GM21528 (cell line): ENCODE data around the gene ATXN2.
"Not testable (repeated sequence)": the region's sequence is repeated elsewhere in the genome, so short reads cannot be mapped to it uniquely, and the experiment has no call there.

Experiments used
- ATAC-seq: cut with Tn5 transposase; IDR thresholded peaks from one replicate; pipeline ENCODE4 v1.9.1; 2021; ENCODE audit warnings: mild to moderate bottlenecking, moderate library complexity; ENCODE audit not compliant: unreplicated experiment, low FRiP score

The ATXN2 gene

DNA sequence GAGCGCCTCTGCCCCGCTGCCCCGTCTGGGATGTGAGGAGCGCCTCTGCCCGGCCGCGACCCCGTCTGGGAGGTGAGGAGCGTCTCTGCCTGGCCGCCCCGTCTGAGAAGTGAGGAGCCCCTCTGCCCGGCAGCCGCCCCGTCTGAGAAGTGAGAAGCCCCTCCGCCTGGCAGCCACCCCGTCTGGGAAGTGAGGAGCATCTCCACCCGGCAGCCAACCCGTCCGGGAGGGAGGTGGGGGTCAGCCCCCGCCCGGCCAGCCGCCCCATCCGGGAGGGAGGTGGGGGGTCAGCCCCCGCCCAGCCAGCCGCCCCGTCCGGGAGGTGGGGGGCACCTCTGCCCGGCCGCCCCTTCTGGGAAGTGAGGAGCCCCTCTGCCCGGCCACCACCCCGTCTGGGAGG, 91.9 kb downstream of the ATXN2 start:
- ATAC-seq = not testable (repeated sequence)

DNA sequence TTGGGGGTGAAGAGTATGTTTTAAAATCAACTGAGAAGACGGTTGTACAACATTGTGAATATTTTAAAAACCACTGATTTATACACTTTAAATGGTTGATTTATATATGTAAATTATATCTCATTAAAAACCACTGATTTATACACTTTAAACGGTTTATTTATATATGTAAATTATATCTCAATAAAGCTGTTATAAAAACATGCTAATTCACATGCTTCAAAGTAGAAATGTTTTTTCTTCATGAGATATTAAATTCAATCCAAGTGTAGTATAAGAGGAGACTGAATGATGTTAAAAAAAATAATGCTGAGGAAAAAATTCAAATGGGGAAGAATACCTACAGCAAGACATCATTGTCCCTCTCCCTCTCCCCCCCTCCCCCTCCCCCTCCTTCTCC, 92.9 kb downstream of the ATXN2 start:
- ATAC-seq = no peak

DNA sequence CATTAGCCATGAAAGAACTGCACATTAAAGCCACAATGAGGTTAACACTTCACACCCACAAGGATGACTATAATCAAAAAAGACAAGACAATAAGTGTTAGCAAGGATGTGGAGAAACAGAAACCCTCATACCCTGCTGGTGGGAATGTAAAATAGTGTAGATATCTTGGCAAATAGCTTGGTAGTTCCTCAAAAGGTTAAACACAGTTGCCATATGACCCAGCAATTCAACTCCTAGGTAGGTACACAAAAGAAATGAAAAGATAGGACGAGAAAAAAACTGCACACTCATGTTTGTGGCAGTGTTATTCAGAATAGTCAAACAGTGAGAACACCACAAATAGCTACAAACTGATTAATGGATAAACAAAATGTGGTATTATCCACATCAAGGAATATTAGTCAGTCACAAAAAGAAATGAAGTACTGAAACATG, 93.5 kb downstream of the ATXN2 start:
- ATAC-seq = no peak

DNA sequence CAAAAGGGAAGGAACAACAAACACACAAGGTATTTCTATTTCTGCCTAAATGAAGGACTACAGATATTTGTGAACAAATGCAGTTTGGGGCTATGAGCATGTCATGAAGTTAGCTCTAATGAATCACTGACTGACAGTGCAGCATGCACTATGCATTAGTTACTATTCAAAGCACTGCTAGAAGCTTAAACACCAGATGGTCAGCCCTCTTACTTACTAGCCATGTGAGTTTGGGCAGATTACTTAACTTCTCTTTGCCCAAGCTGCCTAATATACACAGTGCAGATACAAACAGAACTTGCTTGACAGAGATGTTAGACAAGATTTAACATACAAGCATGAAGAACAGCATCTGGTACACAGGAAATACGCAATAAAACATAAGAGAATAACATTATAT, 96.0 kb downstream of the ATXN2 start:
- no peak for ATAC-seq

DNA sequence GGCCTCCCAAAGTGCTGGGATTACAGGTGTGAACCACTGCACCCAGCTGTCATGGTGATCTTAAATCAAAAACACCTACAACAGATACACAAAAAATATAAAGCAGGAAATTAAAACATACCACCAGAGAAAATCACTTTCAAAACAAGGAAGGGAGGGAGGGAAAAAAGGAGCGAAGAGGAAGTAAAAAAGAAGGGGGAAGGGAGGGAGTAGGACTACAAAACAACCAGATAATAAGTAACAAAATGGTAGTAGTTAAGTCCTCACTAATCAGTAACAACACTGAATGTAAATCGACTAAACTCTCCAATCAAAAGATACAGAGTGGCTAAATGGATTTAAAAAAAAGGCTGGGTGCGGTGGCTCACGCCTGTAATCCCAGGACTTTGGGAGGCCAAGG, 104.4 kb downstream of the ATXN2 start:
- ATAC-seq = no peak

DNA sequence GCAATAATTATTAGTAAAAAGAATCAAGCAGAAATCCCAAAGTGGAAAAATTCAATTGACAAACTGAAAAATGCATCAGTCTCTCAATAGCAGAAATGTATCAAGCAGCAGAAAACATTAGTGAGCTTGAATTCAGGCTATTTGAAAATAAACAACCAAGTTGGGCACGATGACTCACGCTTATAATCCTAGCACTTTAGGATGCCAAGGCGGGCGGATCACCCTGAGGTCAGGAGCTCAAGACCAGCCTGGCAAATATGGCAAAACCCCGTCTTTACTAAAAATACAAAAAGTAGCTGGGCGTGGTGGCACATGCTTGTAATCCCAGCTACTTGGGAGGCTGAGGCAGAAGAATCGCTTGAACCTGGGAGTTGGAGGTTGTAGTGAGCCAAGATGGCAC, 106.1 kb downstream of the ATXN2 start:
- ATAC-seq = not testable (repeated sequence)

DNA sequence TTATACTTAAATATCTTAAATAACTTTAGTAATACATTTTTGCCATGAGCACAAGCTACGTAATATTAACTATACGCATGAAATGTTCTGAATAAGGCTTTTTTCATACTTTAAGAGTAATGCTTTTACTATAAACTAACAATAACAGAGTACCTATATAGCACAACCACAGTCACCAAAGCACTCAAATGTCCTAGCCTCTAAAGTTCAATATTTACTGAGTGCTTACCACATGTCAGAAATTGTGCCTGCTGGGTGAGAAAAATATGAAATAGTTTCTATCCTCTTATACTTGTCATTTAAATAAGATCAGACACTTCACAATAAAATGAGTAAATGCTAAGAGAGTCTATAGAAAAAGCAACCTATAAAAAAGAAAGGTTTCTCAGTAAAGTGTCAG, 110.3 kb downstream of the ATXN2 start:
- ATAC-seq = no peak

DNA sequence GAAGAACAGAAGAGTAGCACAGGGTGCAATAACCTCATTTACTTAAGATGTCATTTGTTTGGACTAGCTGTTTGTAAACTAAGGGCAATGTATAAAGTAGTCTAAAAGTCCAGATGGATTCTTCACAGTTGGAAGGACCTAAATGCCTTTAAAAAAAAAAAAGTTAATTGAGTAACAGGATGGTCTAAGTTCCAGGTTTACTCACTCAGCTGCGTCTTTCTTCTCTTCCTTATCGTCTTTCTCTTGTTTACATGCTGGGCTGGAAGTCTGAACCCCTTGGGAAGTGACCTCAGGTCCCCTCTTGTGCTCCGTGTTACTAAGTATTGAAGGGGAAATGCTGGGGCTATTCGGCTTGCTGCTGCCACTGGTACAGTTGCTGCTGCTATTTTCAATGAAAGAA, 110.8 kb downstream of the ATXN2 start:
- no peak for ATAC-seq

DNA sequence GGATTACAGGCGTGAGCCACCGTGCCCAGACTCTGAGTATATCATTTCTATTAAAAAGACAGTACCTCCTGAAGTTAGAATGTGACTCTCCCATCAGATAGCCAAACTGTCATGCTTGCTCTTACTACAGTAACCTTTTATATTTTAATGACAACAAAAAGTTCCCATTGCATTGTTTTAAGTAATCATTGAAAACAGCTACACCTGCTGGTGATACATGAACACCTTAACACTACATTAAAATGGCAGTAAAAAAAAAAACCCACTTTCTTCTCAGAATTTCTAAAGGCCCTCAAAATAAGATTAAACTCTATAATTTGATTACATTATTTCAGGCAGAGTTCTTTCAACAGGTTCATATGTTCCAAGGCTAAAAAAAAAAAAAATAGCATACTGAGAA, 116.7 kb downstream of the ATXN2 start:
- no peak for ATAC-seq

DNA sequence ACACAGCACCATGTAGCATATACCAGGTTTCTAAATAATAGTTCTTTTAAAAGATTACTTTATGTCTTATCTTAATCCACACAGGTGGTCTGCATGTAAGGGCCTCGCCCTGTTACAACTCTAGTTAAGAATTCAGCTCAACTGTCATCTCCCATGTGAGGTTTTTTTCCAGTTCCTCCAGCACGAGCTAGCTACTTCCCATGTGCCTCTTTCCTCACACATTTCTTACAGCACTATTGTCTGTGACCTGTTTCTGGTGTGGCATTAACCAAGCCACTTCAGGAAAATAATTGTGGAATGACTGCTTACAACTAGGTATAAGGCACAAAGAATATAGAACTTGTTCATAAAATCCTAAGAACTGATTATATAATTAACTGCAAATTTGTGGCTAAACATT, 127.9 kb downstream of the ATXN2 start:
- no peak for ATAC-seq

DNA sequence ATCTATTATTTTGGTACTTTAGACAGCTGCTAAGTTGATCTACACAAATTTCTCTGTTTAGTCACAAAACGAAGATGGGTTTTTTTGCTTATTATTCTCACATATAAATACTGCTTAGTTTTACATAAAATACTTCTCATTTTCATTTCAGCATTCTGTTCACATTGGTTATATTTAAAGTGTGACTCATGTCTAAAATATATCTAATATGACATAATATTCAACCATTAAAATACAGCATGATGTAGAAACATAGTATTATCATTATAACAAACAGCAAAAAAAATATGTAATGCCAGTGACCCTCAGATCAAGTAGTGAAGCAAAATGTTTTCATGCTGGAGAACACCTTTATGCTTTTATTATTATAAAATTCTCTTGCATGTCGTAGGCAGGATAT, 129.7 kb downstream of the ATXN2 start:
- no peak for ATAC-seq

DNA sequence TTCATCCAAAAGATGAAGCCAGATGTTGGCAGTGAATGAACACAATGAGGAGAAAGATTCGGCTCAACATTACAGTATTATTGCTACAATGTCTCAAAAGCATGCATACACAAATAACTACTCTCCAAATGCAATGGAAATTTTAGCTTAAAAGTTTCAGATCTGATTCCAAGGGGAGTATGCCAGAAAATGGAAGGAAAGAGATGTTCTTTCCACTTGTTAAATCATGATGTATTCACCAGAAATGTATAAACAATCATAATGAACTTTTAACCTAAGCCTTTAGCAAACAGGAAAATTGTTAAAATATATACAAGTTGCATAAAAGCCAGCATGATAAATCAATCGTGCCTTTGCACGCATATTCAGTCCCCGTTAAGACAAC, 131.3 kb downstream of the ATXN2 start:
- ATAC-seq = no peak

DNA sequence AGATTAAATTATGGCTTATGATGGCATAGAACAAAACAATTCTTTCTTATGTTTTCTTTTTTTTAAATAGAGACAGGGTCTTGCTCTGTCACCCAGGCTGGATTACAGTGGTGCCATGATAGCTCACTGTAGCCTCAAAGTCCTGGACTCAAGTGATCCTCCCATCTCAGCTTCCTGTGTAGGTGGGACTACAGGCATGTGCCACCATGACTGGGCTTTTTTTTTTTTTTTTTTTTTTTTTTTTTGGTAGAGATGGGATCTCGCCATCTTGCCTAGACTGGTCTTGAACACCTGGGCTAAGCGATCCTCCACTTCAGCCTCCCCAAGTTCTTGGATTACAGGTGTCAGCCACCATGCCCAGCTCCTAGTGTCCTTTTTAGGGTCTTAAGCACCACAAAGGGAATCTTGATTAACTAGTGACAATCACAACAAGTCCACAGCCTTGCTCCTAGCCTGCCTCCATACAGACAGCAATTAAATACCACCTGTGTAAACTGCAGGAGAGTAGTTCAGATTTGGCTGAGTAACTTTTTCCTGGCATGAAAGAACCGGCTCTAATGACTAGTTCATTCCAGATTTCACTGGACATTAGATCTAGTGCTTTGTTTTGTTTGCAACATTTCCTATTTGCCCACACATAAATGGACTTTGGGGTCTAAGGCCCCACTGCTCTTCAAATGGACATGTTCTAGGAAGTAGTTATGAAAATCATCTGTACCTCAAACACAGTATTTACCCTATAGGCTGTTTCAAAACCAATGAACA, 131.8 kb downstream of the ATXN2 start:
- ATAC-seq = no peak

DNA sequence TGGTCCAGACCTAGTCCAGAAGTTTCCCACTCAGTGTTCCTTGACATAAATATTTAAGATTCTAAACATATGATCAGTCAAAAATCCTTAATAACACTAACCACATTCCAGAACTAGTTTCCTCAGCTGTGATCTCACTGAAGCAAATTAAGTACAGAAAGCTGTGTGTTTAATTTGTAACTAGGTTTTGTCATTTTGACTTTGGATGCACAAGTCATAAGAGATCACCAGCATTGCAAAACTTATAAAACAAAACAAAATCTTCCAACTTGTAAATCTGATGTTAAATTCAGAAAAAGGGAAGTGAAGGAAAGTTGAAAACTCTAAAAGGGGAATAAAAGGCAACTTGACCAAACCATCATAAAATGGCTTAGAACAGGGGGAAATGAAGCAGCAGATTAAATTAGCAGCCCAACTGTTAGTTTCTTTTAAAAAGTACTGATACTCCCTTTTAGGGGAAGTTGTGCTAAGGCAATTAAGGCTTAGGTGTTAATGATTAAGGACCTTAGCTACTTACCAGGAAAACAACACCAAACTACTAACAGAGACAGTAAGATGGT, 136.8 kb downstream of the ATXN2 start:
- no peak for ATAC-seq

DNA sequence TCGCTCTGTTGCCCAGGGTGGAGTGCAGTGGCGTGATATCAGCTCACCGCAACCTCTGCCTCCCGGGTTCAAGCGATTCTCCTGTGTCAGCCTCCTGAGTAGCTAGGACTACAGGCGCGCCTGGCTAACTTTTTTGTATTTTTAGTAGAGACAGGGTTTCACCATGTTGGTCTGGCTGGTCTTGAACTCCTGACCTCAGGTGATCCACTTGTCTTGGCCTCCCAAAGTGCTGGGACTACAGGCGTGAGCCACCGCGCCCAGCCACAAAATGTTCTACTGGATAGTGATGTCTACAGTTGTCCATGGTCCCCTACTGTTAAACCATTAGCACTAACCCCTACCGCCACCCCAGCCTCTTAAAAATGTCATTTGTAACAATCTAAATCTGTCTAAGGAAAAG, 139.0 kb downstream of the ATXN2 start:
- not testable (repeated sequence) for ATAC-seq

DNA sequence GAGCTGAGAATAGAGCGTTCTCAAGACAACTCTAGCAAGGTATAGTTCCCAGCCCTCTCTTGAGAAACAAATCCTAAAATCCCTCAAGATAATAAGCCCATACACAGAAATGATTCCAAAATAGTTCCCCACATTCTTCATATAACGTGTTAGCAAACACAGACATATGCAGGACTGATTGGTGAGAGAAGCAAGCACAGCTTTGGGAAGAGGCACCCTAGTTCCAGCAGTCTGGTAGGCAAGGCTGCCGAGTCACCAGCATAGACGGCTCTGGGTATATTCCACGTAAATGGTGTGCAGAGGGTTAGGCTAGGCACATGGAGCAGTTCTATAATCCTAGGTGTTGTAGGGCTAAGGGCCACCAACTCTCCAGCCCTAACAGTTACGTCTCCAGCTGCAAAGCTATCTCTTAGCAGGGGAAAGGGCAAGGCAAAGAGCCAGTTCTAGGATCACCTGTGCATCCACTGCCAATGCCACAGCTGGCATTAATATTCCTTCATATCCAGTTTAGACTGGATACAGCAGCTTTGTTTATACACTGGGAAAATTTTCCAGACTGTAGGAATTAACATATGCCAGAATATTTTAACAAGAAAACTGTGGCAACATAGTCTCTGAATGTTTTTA, 140.5 kb downstream of the ATXN2 start:
- ATAC-seq = no peak

DNA sequence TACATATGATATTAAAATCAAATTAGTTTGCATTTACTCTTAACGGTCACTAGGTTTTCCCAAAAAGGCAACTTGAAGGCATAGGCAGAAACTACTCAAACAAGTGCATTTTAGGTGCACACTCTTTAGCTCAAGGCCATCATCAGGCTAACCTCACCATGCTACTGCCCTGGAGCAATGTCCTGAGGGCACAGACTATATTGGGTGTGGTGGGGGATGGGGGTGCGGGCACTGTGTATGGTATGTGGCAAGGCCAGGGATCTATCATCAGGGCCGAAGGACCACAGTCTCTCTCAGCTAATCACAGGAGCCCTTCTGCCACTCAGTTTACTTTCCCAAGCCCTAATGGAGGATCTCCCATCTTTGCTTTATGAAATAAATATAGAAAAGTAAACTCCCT, 141.5 kb downstream of the ATXN2 start:
- no peak for ATAC-seq

DNA sequence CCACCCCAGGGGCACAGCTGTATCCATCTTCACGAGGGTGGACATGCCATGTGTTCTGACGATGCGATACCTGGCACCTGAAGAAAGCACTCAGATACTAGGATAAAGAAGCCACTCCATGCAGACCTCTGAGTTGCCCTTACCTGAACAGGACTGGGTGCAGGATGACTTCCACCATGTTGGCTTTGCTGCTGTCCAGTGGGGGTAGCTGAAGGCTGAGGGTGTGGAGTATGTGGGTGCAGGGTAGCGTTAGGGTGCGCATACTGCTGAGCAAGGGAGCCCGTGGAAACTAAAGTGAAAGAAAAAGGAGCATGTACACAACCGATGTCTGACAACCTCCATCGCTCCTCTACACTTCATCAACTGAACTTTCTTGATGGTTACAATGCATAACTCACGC, 142.0 kb downstream of the ATXN2 start:
- no peak for ATAC-seq

DNA sequence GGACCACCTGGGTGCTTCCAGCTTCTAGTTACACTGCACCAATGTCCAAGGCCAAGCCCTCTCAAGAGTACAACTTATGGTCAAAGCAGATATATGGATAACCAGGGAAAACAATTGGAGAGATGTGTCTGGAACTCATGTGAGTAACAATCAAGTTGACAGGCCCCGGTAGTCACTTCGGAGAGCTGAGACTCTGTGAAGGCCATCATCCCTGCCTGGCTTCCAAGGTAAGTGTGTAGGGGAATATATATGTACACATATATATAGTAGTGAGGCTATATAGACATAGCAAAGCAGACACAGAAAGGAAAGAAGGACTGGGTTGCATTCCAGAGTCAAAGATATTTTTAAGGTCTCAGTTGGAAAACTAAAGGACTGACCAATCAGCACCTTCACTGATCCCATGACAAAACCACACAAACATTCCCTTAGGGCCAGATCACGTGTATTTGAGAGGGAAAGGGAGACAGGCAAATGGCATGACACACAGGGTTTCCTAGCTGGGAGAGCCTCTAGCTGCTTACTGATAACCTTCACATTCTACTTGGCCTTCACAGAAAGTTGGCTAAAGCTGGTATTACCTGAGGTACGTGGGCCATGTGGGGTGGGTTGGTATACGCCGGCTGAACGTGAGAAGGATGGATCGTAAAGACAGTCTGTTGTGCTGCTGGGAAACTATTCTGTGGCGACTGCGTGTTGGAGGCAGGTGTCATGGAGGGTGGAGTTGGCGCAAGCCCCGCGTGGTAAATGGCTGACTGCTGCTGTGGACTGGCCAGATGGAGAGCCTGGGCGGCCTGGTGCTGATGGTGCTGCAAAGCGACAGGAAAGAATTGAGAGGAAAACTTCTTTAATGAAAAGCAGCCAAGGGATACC, 143.4 kb downstream of the ATXN2 start:
- ATAC-seq = no peak

DNA sequence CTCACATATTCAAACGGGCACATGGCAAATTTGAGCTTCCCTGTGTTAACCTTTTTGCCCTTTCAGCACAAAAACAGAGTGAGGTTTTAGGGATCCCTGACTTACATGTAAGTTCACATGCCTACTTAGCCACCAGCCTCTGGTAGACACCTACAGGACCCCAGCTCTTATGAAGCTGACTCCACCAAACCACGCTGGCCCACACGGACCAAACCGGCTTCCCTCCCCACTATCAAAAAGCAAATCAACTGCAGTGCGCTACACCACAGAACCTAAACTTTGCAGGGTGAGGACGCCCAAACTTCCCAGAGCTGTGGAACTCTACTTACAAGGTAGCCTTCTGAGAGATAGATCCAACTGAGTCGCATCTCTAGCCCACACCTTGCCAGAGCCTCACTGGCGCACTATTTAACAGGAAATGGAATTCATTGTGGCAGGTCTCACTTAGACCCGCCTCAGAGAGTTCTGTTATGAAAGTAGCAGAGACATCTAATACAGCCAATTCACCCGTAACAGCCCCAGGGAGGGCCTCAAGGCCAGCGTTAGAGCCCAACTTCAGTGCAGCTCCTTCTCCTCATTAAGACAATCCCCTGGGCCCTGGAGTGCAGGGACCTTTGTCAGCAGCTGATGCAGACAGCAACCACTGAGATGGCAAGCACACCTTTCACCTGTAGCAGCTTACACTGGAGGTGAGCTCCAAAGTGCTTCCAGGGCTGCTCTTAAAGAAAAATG, 144.2 kb downstream of the ATXN2 start:
- no peak for ATAC-seq
